ENCODE measurements around the gene EPRS1. TPM values are rescaled to one million over a fixed set of nuclear protein-coding genes. Genes with fewer than 3 reads are reported as not detected.
A peak's percentile ranks its signal among the peaks of the same experiment; 100 is the strongest.

Gene EPRS1
- total and polyA plus RNA-seq, 9 of the 15 experiments (the other 6 are each of a cell fraction or from before 2014, with no cell fraction given), result 129 to 291 (median 248) TPM

- TF ChIP-seq ZNF740 (CRISPR knock-in tag; IDR thresholded peaks at IDR 0.05) (0 out of 2 replicates have a peak, but pooled peaks have one; percentile 24), ZNF740 (tag; IDR thresholded peaks at IDR 0.05) (no peak), USF1 (CRISPR knock-in tag; IDR thresholded peaks at IDR 0.05) (peak; percentile 35; the same call in 1 of the 2 replicates), EHMT2 (IDR thresholded peaks at IDR 0.05) (no peak), MAZ (CRISPR knock-in tag; conservative IDR thresholded peaks at IDR 0.05 in 1 of 2, IDR thresholded peaks at IDR 0.05 in 1 of 2) (peak in 1 of 2 experiments; percentile 24; a peak in 1 of 4 replicates), MYC (IDR thresholded peaks at IDR 0.05; ENCODE audit: low read depth, low read length) (0 out of 2 replicates have a peak, but pooled peaks have one; percentile 15), MYC (CRISPR knock-in tag; IDR thresholded peaks at IDR 0.05; ENCODE audit: borderline replicate concordance, low read depth) (no peak), JUN (IDR thresholded peaks at IDR 0.05; ENCODE audit: borderline replicate concordance, low read depth, low read length) (no peak), JUN (CRISPR knock-in tag; IDR thresholded peaks at IDR 0.05; ENCODE audit: borderline replicate concordance) (0 out of 2 replicates have a peak, but pooled peaks have one; percentile 70), RFX1 (IDR thresholded peaks at IDR 0.05) (no peak), ARID1B (IDR thresholded peaks at IDR 0.05) (0 out of 2 replicates have a peak, but pooled peaks have one; percentile 5), ZNF431 (CRISPR knock-in tag; IDR thresholded peaks at IDR 0.05) (peak; percentile 58; the same call in 1 of the 2 replicates), FOXA3 (CRISPR knock-in tag; conservative IDR thresholded peaks at IDR 0.05 in 1 of 2, IDR thresholded peaks at IDR 0.05 in 1 of 2) (0 out of 4 replicates have a peak, but pooled peaks of 1 of the 2 experiments have one; percentile 3), CEBPG (CRISPR knock-in tag; IDR thresholded peaks at IDR 0.05) (peak; percentile 39; the same call in 1 of the 2 replicates), CEBPG (tag; conservative IDR thresholded peaks at IDR 0.05 in 1 of 2, IDR thresholded peaks at IDR 0.05 in 1 of 2) (no peak), KDM1A (IDR thresholded peaks at IDR 0.05) (0 out of 4 replicates have a peak, but pooled peaks of 1 of the 2 experiments have one; percentile 12), EP400 (IDR thresholded peaks at IDR 0.05) (peak; percentile 17; the same call in 1 of the 2 replicates), RBFOX2 (IDR thresholded peaks at IDR 0.05; ENCODE audit: low read depth, low read length) (peak; percentile 23; the same call in 1 of the 2 replicates), FOXP1 (CRISPR knock-in tag; IDR thresholded peaks at IDR 0.05) (peak; percentile 83)
These were observed 1.5 kb downstream of the EPRS1 start (continued) for GRCh38 chr1:220044678-220045355.
